HG02571 (cell line): ENCODE measurements around the gene HEPHL1.
"Not testable (repeated sequence)": the region's sequence is repeated elsewhere in the genome, so short reads cannot be mapped to it uniquely, and the experiment has no call there.

Experiments
- ATAC-seq: cut with Tn5 transposase; IDR thresholded peaks from one replicate; pipeline ENCODE4 v1.9.1; 2021; ENCODE audit warnings: mild to moderate bottlenecking, moderate library complexity; ENCODE audit not compliant: unreplicated experiment

HEPHL1 gene

DNA sequence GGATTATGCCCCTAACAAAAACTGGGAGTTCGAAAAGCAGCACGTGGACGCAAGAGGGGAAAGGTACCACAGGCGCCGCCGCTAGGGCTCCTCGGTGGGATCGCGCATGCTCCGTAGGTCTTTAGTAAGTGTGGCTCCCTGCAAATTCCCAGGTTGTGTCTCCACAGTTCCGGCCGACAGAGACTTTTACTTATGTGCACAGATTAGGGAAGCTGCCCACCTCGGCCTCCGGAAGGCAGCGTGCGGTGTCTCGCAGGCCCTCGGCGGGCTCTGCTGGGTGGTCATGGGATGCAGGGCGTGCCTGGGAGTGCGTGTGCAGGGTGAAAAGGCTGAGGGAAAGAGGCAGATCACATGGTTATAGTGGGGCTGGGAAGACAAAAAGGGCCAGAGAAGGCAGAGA is 67.8 kb downstream of the HEPHL1 start:
- no peak for ATAC-seq

DNA sequence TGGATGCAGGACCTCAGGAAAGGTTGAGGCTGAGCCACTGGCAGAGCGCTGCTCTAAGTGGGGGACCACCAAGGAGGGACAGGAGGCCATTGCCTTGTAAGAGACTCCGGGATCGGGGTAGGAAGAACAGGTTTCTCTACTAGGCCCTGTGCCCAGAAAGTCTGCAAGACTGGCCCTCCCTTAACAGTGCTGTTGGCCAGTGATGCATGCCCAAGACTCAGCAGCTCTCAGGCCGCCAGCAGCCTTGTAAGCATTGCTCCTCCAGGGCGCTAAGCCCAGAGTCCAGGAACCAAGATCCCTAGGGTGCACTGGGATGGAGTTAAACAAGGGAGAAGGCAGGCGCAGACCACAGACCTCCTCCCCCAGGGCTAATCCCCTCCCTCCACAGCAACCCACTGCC is 68.2 kb downstream of the HEPHL1 start:
- no peak for ATAC-seq

DNA sequence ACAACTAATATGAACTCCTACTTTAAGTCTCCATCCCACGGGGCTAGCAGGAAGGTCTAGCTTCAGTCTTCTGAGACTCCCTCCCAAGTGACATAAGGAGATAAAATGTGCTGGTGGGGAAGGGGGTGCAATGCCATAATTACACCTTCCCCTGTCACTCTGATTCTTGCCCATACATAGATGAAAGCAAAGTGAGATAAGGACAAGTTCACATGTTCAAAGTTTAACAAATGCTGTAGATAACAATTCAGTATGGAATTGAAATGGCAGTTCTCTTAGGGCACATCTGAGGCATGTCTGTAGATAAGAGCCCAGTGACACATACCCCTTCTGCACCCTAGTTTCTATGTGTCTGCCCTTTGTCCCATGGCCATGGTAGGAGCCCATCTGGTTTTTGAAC is 69.2 kb downstream of the HEPHL1 start:
- ATAC-seq: no peak

DNA sequence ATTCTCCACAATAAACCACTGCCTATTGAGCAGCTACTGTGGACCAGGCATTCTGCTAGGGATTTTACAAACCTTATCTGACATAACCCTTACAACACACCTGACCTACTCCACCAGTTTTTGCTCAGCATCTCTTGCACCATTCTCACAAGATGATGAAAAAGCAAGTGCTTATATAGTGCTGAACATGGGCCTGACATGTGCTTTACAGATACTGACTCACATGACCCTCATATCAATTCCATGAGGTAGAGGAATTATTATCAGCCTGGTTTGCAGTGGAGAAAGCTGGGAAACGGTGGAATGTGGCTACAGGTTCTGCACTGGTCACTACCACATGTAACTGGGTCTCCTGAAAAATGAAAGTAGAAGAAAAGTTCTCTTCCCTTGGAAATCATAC is 69.9 kb downstream of the HEPHL1 start:
- no peak for ATAC-seq

DNA sequence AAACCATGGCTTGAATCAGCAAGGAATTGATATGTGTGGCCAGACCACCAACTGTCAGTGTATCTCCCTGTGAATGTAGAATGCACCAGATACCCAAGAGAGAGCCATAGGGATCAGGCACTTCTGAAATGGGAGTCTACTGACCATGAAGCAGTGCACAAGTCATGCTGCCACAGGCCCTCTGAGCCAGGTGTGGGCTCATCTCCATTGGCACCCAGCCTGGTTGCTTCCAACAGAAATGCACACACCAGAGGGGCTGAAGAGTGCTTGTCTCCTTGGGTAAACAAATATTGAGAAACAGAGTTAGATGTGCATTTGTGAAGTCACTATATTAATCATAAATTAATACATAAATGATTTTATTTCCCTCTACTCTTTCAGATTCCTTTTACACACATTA is 79.1 kb downstream of the HEPHL1 start:
- ATAC-seq: no peak

DNA sequence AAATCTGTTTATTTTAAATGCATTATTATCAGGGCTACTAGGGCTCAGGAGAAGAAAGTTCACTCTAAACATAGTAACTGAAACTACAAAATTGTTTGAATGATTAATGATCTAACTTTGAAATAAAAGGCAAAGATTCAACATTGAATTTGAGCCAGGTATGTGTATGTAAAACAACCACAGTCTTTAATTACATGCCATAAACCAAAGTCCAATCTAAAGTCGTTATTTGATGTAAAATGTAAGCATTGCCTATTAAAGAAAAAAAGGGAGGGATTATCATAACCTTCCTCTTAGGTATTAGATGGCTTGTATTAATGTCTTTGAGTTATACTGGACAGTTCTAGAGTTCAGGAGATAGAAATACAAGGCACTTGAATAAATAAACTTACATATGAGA is 82.3 kb downstream of the HEPHL1 start:
- no peak for ATAC-seq

DNA sequence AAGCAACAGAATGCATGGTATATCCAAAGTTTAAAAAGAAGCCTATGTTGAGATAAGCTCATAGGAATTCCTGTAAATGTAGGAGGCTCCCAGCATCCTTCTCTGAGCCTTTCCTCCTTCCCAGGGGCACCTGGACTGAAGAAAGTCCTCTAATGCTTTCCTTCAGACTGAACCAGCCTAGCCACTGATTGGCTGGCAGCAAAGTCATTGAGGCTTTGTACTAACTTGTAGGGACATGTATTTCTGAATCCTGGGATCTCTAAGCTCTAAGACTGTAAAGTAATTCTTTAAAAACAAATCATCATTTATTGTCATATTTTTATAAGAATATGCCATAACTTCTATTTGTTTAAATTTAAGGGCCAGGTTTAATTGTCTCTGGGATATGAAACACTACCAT is 83.6 kb downstream of the HEPHL1 start:
- no peak for ATAC-seq

DNA sequence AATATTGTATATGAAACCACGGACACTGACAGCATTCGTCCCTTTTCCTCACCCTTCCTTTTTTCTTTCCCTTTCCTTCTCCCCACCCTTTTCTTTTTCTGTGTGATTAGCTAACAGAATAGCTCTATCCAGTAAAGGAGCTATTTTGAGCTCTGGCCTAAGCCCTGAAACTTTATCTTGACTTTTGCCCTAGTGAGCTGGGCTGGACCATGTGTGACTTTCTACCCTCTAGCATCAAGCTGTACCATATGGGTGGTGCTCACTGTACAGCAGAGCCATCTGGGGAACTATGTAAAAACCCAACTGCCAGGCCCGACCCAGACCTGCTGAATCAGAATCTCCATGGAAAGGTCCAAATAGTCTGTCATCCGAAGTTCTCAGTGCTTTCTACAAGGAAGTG is 85.6 kb downstream of the HEPHL1 start:
- no peak for ATAC-seq

DNA sequence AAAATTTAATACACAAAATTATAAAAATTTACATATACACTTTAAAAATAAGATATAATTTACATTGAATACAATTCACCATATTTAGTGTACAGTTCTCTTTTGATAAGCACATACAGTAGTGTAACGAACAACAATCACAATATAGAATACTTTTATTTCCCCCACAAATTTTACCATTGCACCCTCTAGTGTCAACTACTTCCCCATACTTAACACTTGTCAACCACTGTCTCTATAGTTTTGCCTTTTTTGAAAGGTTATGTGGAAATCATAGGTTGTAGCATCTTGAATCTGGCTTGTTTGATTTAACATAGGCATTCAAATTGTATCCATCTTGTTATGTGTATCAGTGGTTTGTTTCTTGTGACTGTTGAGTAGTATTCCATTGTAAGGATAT is 86.2 kb downstream of the HEPHL1 start:
- ATAC-seq: no peak

DNA sequence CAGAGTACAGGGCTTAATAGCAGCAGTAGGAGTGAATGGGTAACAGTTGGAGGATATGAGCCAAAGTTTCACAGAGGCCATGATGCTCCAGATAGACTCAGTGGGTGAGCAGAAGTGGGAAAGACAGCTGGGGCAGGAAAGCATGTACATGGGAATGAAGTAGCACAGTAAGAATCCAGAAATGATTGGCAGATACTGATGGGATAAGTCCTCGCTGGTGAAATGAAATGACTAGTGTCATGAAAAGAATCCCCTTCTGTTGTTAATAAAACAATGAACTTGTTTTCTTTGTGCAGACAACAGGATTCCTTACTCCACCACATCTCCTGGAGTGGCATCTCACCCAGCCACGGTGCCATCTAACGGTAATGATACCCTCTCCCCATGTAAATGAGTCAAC is 90.1 kb downstream of the HEPHL1 start:
- no peak for ATAC-seq

DNA sequence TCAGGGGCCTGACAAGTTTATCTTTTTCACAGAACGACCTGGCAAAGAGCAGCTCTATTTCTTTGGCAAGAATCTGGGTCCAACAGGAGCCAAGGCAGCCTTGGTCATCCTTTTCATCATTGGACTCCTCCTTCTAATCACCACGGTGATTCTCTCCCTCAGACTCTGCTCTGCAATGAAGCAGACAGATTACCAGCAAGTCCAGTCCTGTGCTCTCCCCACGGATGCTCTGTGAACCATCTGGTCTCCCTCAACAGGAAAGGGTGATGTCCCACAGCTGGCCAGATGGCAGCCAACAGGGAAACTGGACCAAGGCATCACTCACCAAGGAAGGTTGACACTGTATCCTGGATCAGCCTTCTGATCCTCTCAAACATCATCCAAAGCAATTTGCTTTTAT is 90.5 kb downstream of the HEPHL1 start:
- no peak for ATAC-seq

DNA sequence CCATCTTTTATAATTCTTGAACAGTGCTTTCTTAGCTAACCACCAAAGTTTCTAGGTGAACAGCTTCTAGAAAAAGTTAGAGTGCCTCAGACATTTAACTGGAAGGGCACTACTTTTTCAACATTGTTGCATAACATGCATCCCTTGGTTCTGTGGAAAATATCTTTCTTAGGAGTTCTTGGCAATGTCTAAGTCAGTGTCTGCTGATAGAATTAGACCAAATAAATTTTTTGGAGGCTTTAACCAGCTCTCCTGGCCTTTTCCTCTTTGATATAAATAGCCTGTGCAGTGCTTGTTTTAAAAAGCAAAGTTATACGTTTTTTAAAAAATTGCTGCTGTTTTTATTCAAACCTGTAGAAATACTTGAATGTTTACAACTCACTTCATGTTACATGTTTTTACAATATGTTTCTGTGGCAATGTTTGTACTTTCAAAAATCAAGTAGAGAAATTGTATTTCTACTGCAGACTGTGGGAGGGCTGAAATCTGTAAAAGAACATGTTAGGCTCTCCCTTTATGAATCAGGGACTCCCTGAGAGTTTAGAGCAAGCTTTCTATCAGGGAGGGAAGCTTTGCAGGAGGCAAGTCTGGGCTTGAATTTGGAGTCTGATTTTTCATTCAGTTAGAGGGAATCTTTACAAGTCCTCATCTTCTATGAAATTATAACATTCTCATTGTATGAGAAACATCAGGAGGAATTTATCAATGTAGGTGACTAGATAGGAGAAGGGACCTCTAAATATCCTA is 91.2 kb downstream of the HEPHL1 start:
- ATAC-seq: no peak

DNA sequence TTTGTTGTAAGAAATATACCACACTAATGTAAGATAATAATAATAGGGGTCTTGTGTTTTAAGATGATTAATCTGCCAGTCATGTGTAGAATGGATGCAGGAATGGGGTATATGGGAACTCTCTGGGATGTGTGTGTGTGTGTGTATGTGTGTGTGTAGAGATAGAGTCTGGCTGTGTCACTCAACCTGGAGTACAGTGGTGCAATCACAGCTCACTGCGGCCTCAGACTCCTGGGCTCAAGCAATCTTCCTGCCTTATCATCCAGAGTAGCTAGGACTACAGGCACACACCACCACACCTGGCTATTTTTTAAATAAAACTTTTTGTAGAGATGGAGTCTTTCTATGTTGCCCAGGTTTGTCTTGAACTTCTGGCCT is 96.0 kb downstream of the HEPHL1 start:
- ATAC-seq: no peak

DNA sequence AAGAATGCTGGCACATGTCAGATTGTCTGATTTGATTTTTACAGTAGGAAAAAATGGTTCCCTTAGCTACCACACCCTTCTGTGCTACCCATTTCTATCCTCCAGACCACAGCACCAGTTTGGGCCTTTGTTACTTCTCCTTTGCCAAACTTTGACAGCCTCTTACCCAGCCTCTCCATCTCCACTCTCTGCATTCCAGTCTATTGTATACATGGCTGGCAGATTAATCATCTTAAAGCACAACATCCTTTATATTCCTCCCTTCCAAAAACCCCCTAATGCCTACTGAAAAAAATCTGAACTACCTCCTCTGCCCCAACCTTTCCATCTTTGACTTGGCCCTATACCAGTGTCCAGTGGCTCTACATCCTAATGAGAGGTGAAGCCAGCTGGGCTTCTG is 96.7 kb downstream of the HEPHL1 start:
- ATAC-seq: no peak

DNA sequence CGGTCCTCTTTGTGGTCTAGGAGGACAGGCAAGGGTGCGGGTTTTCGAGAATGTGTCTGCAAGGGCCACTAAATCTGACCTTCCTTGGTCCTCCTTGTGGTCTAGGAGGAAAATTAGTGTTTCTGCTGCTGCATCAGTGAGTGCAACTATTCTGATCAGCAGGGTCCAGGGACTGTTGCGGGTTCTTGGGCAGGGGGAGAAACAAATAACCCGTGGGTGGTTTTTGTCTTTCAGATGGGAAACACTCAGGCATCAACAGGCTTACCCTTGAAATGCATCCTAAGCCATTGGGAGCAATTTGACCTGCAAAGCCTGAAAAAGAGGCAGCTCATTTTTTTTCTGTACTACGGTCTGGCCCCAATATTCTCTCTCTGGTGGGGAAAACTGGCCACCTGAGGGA is 98.5 kb downstream of the HEPHL1 start:
- not testable (repeated sequence) for ATAC-seq

DNA sequence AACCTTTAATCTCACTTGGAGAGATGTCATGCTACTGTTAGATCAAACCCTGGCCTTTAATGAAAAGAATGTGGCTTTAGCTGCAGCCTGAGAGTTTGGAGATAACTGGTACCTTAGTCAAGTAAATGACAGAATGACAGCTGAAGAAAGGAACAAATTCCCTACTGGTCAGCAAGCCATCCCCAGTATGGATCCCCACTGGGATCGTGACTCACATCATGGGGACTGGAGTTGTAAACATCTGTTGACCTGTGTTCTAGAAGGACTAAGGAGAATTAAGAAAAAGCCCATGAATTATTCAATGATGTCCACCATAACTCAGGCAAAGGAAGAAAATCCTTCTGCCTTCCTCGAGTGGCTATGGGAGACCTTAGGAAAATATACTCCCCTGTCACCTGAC is 99.4 kb downstream of the HEPHL1 start:
- ATAC-seq: not testable (repeated sequence)

DNA sequence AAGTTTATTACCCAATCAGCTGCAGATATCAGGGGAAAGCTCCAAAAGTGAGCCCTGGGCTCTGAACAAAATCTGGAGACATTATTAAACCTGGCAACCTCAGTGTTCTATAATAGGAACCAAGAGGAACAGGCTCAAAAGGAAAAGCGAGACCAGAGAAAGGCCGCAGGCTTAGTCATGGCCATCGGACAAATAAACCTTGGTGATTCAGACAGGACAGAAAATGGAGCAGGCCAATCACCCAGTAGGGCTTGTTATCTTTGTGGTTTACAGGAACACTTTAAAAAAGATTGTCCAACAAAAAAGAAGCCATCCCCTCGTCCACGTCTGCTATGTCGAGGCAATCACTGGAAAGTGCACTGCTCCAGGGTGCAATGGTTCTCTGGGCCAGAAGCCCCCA is 99.8 kb downstream of the HEPHL1 start:
- ATAC-seq: no peak

DNA sequence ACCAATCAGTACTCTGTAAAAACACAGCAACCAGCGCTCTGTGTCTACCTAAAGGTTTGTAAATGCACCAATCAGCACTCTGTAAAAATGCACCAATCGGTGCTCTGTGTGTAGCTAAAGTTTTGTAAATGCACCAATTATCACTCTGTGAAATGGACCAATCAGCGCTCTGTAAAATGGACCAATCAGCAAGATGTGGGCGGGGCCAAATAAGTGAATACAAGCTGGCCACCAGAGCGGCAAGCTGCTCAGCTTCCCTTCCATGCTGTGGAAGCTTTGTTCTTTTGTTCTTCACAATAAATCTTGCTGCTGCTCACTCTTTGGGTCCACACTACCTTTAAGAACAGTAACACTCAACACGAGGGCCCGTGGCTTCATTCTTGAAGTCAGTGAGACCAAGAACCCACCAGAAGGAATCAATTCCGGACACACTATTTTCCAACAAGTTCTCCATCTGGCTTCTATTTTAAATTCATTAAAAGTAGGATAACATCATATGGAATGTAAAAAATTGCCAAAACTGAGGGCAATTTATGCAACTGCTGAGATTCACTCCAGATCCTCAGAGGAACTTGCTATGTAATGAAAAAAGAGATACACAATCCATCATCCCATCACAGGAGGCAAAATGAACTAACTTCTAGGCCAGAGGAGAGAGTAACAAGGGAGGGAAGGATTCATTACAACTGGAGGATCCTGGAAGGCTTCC is 104.4 kb downstream of the HEPHL1 start:
- ATAC-seq: no peak

DNA sequence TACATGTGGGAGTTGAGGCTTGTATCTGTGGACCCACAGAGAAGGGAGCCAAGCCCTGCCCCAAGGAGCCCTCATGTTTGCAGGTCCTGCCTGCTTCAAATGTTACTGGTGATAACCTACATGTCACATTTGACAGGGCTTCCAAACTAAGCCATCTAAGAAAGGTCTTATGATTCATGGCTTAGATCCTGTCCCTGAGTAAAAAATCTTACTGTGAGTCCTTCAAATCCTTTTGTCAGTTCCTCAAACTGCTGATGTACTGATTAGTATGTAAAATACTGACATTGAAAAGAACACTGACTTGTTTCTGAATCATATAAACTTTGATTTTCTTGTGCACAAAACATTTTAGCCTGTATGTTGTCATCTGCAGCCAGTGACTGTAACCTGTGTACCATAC is 106.5 kb downstream of the HEPHL1 start:
- no peak for ATAC-seq

DNA sequence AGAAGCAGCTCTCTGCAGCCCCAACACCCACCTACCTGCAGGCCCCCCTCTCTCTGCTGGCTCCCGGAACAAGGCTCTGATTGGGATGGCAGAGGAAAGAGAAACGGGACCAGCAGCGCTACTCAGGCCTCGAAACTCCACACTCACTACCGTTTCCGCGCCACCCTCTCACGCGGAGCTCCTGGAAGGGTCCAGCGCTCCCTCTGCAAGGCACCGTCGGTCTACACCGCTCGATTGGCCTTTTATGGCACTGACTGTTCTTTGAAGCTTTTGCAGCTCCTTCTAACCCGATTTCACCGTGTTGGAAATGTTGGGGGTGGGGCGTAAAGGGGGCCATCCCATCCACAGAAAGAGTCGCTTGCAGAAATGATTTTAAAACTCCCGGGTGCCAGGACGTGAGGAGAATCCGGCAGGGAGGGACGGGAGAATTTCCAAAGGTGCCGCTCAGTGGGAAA is 107.2 kb downstream of the HEPHL1 start:
- peak; percentile 14 for ATAC-seq

DNA sequence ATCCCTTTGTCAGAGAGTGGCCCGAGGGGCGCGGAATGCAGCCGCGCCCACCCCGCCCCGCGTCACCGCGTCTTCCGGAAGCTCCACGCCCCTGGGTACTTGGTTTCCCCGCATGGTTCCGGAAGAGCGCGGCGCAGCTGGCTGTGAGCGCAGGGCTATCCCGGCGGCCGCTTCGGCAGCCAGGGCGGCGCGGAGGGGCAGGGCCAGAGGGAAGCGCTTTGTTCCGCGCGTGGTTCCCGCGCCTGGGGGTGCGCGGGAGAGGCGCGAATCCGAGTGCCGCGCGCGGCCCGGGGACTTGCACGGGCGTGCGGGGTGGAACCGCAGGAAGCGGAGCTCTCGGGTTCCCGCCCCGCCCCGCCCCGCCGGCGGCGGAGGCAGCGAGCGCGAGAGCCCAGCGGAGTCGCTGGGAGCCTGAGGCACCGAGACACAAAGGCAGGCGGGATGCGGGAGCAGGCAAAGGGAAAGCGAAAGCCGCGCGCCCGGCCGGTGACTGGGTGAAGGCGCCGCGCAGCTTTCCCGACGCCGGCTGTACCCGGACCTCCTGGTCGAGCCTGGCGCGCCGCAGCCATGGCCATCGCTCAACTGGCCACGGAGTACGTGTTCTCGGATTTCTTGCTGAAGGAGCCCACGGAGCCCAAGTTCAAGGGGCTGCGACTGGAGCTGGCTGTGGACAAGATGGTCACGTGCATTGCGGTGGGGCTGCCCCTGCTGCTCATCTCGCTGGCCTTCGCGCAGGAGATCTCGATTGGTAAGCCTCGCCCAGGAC is 107.8 kb downstream of the HEPHL1 start, which contains the start of gene PANX1:
Gene PANX1, plus strand, starts transcription at position 96 of the 766 bp plus-strand sequence. Its CDS starts 472 bp downstream, at position 568.
- ATAC-seq: peak; percentile 89
